Natural killer cell treated with Interleukin-12 subunit alpha and Interleukin-12 subunit beta and Interleukin-15 and Interleukin-18, amount 100 ng/mL, for 72 hours (primary cell): Measurements from ENCODE around the gene PLXNA2. TPM values are rescaled to one million over a fixed set of nuclear protein-coding genes. Genes with fewer than 3 reads are reported as not detected.
A peak's percentile ranks its signal among the peaks of the same experiment; 100 is the strongest.

Source experiments
- ATAC-seq, 2 donors: fragments of 150-1000 bp; cut with Tn5 transposase in 1 of 2; sonication (Bioruptor Pico), chemical (Tn5 transposase) in 1 of 2; 2 replicates each; pipeline ENCODE4 v1.10.0; 2021
- DNase-seq: peaks from one replicate; pipeline ENCODE4 v3.0.0; 2022; ENCODE audit warnings: low spot score
- H3K27ac Mint-ChIP-seq, 2 donors: 1 replicate in 1 of 2; 2 replicates in 1 of 2; pipeline ENCODE4 v1.8.0; 2022; ENCODE audit warnings: mixed read lengths in 2 of 2, mild to moderate bottlenecking in 1 of 2, moderate library complexity in 1 of 2
- H3K27me3 Mint-ChIP-seq, 2 donors: 1 replicate in 1 of 2; 2 replicates in 1 of 2; pipeline ENCODE4 v1.8.0; 2022; ENCODE audit warnings: mixed read lengths in 2 of 2
- H3K36me3 Mint-ChIP-seq: one replicate; pipeline ENCODE4 v1.8.0; 2022; ENCODE audit warnings: mixed read lengths
- H3K4me1 Mint-ChIP-seq, 2 donors: 1 replicate in 1 of 2; 2 replicates in 1 of 2; pipeline ENCODE4 v1.8.0; 2022; ENCODE audit warnings: low read depth in 2 of 2, mixed read lengths in 2 of 2, mild to moderate bottlenecking in 1 of 2
- H3K4me3 Mint-ChIP-seq: one replicate; pipeline ENCODE4 v1.8.0; 2022; ENCODE audit warnings: mixed read lengths
- H3K9me3 Mint-ChIP-seq: 2 replicates; pipeline ENCODE4 v1.8.0; 2022; ENCODE audit warnings: mixed read lengths
- total RNA-seq, 2 donors: library from RNA; stranded (reverse); gene quantifications; one replicate each; pipeline ENCODE4 v1.2.3, GENCODE V29; 2022

PLXNA2 gene
- total RNA-seq, 2 donors from 2014 or later: 1.1 to 1.3 TPM

DNA sequence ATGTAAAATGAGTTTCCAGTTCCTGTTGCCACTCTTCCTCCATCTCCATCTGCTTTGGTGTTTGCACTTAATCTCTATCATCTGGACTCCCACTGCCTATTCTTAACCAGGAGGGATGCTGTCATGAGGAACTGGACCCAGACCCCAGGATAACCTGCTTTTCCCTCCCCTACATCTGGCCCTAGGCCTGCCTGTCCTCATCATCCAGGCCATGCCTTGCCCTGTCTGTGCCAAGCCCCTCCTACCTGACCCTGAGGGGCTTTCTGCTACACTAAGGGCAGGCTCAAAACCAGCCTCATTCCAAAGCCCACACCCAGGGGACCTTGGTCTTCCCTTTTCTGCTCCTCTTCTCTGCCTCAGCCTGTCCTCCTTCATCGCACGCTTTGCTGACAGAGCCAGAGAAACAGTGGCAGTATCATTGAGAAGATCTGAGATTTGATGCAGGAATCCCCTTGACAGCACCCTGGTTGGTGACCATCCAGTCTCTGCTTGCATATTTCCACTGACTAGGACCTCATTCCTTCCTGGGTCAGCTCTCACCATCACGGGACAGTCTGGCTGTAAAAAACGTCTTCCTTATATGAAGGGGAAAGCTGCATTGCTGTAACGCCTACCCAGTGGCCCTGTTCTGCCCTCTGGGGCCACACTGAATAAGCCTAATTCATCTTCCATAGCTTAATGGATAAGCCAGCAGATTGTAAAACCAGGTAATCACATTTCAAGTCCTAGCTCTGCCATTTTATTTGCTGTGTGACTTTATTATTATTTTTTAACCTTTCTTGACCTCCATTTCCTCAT lies 38.8 kb downstream of the PLXNA2 start:
- no peak for DNase-seq
- no peaks in the 10 kb centered on the region for H3K4me1 Mint-ChIP-seq
- no peak overlapping the region for H3K4me3 Mint-ChIP-seq
- H3K9me3 Mint-ChIP-seq: no peaks in the 10 kb centered on the region
- no peaks in the 10 kb centered on the region for H3K36me3 Mint-ChIP-seq
- H3K27ac Mint-ChIP-seq: no peak overlapping the region
- no peak for ATAC-seq
- H3K27me3 Mint-ChIP-seq: no peaks in the 10 kb centered on the region

GRCh38 chr1:208204779-208205178 lies 39.4 kb downstream of the PLXNA2 start:
- Mint-ChIP-seq H3K4me3 (no peak overlapping the region), H3K9me3 (no peaks in the 10 kb centered on the region), H3K27ac (no peak overlapping the region), H3K36me3 (no peaks in the 10 kb centered on the region), H3K4me1 (no peaks in the 10 kb centered on the region), H3K27me3 (no peaks in the 10 kb centered on the region)
- ATAC-seq: no peak
- no peak for DNase-seq

DNA sequence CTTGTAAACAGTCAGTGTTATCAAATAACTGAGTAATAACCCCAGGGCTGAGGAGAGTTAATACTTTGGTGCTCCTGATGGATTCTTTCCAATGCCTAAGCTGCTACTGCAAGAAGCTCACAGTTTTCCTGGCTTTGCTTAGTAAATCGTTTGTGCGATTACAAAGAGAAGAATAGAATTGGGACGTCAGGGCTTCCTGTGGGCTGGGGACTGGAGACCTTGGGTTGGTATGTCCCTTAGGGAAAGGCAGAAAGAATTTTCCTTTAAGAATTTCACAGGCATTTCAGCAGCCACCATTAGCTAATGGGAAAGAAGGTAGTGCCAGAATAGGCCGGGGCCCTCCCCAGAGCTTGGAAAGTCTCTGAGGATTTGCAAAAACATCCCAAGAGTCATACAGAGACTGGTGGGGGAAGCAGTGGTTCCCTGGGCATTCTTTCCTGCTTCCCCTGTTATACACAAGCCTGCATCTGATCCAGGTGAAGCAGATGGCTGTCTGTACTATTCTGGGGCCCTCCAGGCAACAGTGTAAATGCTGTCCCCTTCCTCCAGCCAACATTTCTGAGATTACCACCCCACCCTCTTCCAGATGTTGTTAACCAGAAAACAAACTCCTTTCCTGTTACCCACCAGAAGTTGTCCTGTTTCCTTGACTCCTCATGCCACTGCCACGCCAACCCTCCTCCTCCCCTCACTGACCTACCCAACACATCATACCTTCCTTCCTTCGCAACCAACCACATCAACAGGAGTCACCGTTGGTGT lies 40.2 kb downstream of the PLXNA2 start:
- Mint-ChIP-seq H3K4me1 (no peaks in the 10 kb centered on the region), H3K27ac (no peak overlapping the region), H3K36me3 (no peaks in the 10 kb centered on the region), H3K27me3 (no peaks in the 10 kb centered on the region), H3K4me3 (no peak overlapping the region), H3K9me3 (no peaks in the 10 kb centered on the region)
- ATAC-seq: no peak
- no peak for DNase-seq

DNA sequence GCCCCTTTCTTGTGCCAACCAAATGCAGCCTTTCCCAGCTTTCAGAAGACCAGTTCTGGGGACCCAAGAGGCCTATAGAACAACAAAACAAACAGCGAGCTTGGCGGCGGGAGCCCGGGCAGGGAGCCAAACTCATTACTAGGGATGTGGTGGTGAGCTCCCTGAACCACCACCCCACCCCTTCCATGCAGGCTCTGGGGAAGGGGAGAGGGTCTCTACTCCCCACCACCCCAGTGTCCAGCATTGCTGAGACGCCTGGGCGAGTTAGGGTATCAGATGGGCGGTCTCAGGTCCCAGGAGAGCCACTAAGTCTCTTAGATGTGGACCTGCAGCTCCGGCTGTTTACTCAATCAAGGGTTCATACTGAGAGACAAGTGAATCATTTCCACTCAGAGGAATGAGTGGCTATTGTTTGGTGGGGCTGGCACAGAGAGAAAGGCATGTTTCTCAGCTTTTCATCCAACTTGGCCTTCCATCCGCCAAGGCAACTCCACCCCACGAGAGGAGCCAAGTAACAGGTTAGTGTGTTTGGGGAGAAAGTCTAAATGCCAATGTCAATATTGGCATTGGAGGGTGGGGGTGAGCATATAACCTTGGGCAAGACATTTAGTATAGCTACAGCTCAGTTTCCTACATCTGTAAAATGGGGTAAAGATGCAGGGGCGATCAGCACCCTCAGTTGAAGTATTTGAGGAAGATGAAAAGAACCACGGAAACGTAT lies 40.9 kb downstream of the PLXNA2 start:
- ATAC-seq (no peak), DNase-seq (no peak)
- H3K27me3 Mint-ChIP-seq: no peaks in the 10 kb centered on the region
- H3K9me3 Mint-ChIP-seq: no peaks in the 10 kb centered on the region
- H3K4me3 Mint-ChIP-seq: no peak overlapping the region
- H3K36me3 Mint-ChIP-seq: no peaks in the 10 kb centered on the region
- H3K4me1 Mint-ChIP-seq: no peaks in the 10 kb centered on the region
- H3K27ac Mint-ChIP-seq: no peak overlapping the region

- Mint-ChIP-seq H3K4me1 (no peaks in the 10 kb centered on the region), H3K36me3 (no peaks in the 10 kb centered on the region), H3K27me3 (no peaks in the 10 kb centered on the region), H3K4me3 (no peak overlapping the region), H3K27ac (no peak overlapping the region), H3K9me3 (no peaks in the 10 kb centered on the region)
- DNase-seq (no peak), ATAC-seq (no peak)
Measured at GRCh38 chr1:208202333-208202995, 41.7 kb downstream of the PLXNA2 start.

DNA sequence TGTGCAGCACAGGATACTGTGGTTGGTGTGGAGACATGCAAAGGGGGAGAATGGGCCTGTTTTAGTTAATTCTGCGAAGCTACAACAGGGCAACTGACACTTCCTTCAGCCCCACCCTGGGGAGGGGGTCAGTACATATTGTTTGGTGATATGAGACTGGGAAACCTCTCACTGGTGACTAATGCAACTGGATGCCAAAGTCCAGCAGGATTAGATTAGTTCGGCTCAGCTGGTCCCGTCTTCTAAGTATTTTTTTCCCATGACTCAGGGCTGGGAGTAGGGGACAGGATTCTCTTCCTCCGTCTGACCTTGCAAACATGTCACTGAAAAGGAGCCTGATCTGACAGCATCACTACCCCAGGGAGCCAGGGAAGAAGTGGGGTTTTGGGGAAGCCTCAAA lies 43.0 kb downstream of the PLXNA2 start:
- Mint-ChIP-seq H3K4me1 (no peaks in the 10 kb centered on the region), H3K27ac (no peak overlapping the region), H3K27me3 (no peaks in the 10 kb centered on the region), H3K36me3 (no peaks in the 10 kb centered on the region), H3K9me3 (no peaks in the 10 kb centered on the region), H3K4me3 (no peak overlapping the region)
- no peak for ATAC-seq
- no peak for DNase-seq

DNA sequence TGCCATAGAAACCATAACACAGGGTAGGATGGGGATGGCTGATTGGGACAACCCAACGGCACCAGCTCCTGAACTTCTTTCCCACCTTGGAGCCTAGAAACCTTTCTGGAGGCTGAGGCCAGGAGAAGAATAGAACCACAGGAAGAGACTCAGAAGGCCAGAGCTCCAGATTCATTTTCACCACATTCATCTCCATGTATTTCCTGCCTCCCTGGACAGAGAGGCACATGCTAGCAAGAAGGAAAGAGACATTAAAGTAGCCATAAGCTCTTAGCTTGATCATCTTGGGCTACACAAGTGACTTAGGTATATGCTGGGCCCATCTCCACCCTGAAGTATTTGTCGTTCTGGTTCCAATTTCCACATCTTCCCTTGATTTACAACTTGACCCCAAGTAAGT lies 44.1 kb downstream of the PLXNA2 start:
- Mint-ChIP-seq H3K9me3 (no peaks in the 10 kb centered on the region), H3K36me3 (no peaks in the 10 kb centered on the region), H3K4me1 (no peaks in the 10 kb centered on the region), H3K27ac (no peak overlapping the region), H3K27me3 (no peaks in the 10 kb centered on the region), H3K4me3 (no peak overlapping the region)
- no peak for ATAC-seq
- no peak for DNase-seq

- Mint-ChIP-seq H3K9me3 (no peaks in the 10 kb centered on the region), H3K27ac (no peak overlapping the region), H3K4me3 (no peak overlapping the region), H3K27me3 (no peaks in the 10 kb centered on the region), H3K36me3 (no peaks in the 10 kb centered on the region), H3K4me1 (no peaks in the 10 kb centered on the region)
- DNase-seq (no peak), ATAC-seq (no peak)
Measured at GRCh38 chr1:208198236-208198635, 45.9 kb downstream of the PLXNA2 start.

DNA sequence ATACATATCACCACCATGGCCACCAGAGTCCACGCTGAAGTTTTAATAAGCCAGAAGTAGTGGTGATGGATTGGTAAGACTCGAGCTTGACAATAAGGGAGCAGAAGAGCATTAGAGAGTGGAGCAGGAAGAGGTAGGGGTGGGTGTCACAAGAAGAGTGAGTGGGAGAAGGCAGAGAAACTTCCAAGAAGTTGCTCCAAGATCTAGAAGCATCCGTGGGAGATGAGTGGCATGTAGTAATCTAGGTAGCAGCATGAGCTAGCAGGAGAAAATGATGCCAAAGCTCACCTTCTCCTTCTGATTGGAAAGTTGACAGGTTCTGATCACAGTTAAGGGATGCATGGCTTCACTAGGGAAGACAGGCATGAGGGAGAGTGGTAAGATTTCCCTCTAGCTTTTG lies 49.2 kb downstream of the PLXNA2 start:
- no peak overlapping the region for H3K4me3 Mint-ChIP-seq
- no peak overlapping the region for H3K27ac Mint-ChIP-seq
- no peaks in the 10 kb centered on the region for H3K36me3 Mint-ChIP-seq
- DNase-seq: no peak
- H3K9me3 Mint-ChIP-seq: no peaks in the 10 kb centered on the region
- H3K4me1 Mint-ChIP-seq: no peaks in the 10 kb centered on the region
- H3K27me3 Mint-ChIP-seq: peaks cover 0 to 3% of the 10 kb centered on the region in 2 donors
- no peak for ATAC-seq

- no peak overlapping the region for H3K27ac Mint-ChIP-seq
- H3K27me3 Mint-ChIP-seq: peaks cover 0 to 10% of the 10 kb centered on the region in 2 donors
- no peak overlapping the region for H3K4me3 Mint-ChIP-seq
- no peaks in the 10 kb centered on the region for H3K9me3 Mint-ChIP-seq
- ATAC-seq: no peak
- no peaks in the 10 kb centered on the region for H3K4me1 Mint-ChIP-seq
- no peaks in the 10 kb centered on the region for H3K36me3 Mint-ChIP-seq
- DNase-seq: no peak
Measured at GRCh38 chr1:208192995-208193394, 51.2 kb downstream of the PLXNA2 start.

DNA sequence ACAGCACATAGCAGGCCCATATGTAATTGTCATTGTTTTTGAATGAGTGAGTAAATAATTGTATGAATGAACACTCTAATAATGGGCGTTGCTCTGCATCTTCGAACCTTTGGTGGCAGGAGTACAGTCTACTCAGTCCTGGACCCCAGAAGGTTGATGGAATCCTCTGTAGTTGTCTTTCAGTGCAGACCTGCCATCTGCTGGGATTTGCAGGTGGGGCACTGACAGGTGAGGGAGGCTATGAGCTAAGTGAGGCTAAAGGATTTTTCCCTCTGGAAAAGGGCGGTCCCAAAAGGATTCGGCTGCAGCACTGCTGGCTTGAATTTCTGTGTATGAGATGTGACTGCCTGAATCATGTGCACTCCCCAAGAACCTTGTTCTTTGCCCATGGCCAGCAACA lies 53.4 kb downstream of the PLXNA2 start:
- H3K27me3 Mint-ChIP-seq: peaks cover 8 to 15% of the 10 kb centered on the region in 2 donors
- no peaks in the 10 kb centered on the region for H3K4me1 Mint-ChIP-seq
- H3K36me3 Mint-ChIP-seq: no peaks in the 10 kb centered on the region
- H3K4me3 Mint-ChIP-seq: no peak overlapping the region
- ATAC-seq: no peak
- H3K9me3 Mint-ChIP-seq: no peaks in the 10 kb centered on the region
- no peak overlapping the region for H3K27ac Mint-ChIP-seq
- no peak for DNase-seq

DNA sequence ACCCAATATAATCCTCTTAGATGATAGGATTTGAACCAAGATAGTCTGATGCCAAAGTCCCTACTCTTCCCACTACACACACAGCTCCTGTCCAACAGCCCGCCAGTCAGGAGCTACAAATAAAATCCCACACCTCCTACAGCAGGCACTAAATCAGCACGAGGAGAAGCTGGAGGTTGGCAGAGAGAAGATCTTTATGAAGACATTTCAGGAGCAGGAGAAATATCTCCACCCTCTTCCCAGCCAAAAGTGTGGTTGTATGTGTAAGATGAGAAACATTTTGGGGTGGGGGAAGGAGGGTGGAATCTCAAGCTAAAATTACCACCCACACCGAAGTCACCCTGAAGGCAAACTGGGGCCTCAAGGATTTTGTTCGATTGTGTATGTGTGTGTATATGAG lies 54.5 kb downstream of the PLXNA2 start:
- no peak overlapping the region for H3K4me3 Mint-ChIP-seq
- H3K4me1 Mint-ChIP-seq: no peaks in the 10 kb centered on the region

DNA sequence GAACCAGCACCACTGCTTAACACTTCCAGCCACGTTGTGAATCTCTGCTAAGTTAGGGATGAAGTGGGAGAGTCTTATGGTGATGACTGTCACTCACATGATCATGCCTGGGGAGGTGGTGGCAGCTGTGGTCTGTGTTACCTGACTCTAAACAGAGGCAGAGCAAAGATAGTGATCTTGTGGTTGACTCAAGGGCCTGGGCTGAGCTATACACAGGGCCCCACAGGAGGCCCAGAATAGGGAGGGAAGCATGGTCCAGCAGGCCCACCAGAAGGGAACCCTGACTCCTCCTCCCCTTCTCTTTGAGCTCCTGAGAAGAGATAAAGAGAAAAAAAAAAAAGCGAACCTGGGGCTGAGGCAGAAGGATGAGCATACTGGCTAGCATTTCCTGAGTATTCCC lies 55.0 kb downstream of the PLXNA2 start:
- H3K27ac Mint-ChIP-seq: no peak overlapping the region
- H3K36me3 Mint-ChIP-seq: no peaks in the 10 kb centered on the region
- ATAC-seq: peak in 1 of 2 donors; percentile 52
- DNase-seq: no peak
- H3K9me3 Mint-ChIP-seq: no peaks in the 10 kb centered on the region
- peaks cover 12 to 17% of the 10 kb centered on the region in 2 donors for H3K27me3 Mint-ChIP-seq
- no peak overlapping the region for H3K4me3 Mint-ChIP-seq
- no peaks in the 10 kb centered on the region for H3K4me1 Mint-ChIP-seq

More for the DNA sequence above, 54.5 kb downstream of the PLXNA2 start:
- ATAC-seq (no peak), DNase-seq (no peak)
- no peaks in the 10 kb centered on the region for H3K9me3 Mint-ChIP-seq
- H3K27ac Mint-ChIP-seq: no peak overlapping the region
- H3K36me3 Mint-ChIP-seq: no peaks in the 10 kb centered on the region
- H3K27me3 Mint-ChIP-seq: peaks cover 12 to 17% of the 10 kb centered on the region in 2 donors
